ENCODE results near the gene USP31.

DNA sequence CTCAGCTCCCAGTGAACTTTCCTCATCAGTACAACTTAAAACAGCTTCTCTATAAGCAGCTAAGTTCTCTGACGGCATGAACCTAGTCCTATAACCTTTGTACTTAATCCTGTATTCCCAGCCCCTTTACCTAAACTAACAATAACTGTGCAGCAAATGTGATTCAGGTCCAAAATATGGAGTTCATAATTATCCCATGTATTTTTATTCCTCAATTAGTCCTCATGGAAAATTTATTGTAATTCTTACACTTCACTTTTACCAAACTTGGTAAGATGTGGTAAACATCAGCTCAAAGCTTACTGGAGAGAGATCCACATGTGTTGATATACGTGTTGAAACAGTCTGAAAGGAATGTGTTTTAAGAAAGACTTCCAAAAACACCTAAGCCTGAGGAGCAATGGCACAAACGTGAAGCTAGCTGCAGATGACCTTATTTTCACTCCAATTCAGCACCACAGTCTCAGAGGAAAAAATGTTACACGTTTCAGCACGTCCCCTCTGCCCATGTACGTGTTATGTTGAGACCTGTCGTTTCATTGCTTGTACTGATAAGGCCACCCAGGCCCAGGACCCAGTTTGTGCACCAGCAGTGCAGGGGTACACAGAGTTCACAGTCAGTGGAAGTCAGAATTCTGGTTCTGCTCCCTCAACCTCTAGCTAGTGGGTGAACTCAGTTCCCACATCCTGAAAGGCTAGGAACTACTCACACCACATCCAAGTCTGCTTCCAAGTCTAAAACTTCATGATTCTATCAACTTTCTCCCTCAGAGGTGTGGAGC, 7.1 kb downstream of the USP31 start:
- TF ChIP-seq, protein P1, sequence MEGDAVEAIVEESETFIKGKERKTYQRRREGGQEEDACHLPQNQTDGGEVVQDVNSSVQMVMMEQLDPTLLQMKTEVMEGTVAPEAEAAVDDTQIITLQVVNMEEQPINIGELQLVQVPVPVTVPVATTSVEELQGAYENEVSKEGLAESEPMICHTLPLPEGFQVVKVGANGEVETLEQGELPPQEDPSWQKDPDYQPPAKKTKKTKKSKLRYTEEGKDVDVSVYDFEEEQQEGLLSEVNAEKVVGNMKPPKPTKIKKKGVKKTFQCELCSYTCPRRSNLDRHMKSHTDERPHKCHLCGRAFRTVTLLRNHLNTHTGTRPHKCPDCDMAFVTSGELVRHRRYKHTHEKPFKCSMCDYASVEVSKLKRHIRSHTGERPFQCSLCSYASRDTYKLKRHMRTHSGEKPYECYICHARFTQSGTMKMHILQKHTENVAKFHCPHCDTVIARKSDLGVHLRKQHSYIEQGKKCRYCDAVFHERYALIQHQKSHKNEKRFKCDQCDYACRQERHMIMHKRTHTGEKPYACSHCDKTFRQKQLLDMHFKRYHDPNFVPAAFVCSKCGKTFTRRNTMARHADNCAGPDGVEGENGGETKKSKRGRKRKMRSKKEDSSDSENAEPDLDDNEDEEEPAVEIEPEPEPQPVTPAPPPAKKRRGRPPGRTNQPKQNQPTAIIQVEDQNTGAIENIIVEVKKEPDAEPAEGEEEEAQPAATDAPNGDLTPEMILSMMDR (IDR thresholded peaks at IDR 0.05), result no peak
- peak in 1 of 4 donors; percentile 18 for TF ChIP-seq POLR2A (IDR thresholded peaks at IDR 0.05)

Data from esophagus squamous epithelium (tissue), 4 donors.